Activated CD4-positive, alpha-beta T cell treated with anti-CD3 and anti-CD28 coated beads, Interleukin-10, Interleukin-2, amounts not matched to agents 100 ng/mL and 50 ng/mL, durations not matched to agents 16 hours and 8 hours (primary cell): ENCODE results near the gene SMIM35.

ENCODE experiments used
- DNase-seq: peaks from one replicate; pipeline ENCODE4 v3.0.0-alpha.2; 2020

Gene SMIM35

GRCh38 chr11:118057251-118058145, 29.3 kb downstream of the SMIM35 start:
- DNase-seq = no peak

- no peak for DNase-seq
Measured at GRCh38 chr11:118056806-118057205, 30.0 kb downstream of the SMIM35 start.

- DNase-seq = no peak
Measured at GRCh38 chr11:118055966-118056365, 30.8 kb downstream of the SMIM35 start.

- no peak for DNase-seq
Measured at GRCh38 chr11:118054712-118055640, 31.8 kb downstream of the SMIM35 start.

GRCh38 chr11:118052581-118053206, 34.1 kb downstream of the SMIM35 start:
- DNase-seq = no peak

- DNase-seq = peak; percentile 78
Measured at GRCh38 chr11:118051611-118052461, 34.9 kb downstream of the SMIM35 start.

- DNase-seq = no peak
Measured at GRCh38 chr11:118051136-118051610, 35.6 kb downstream of the SMIM35 start.

GRCh38 chr11:118050208-118050891, 36.4 kb downstream of the SMIM35 start:
- DNase-seq = no peak

- DNase-seq = no peak
Measured at GRCh38 chr11:118049771-118050170, 37.0 kb downstream of the SMIM35 start.

- peak; percentile 33 for DNase-seq
Measured at GRCh38 chr11:118048472-118049370, 38.0 kb downstream of the SMIM35 start.

- no peak for DNase-seq
Measured at GRCh38 chr11:118047749-118048148, 39.0 kb downstream of the SMIM35 start.

- DNase-seq = peak; percentile 46
Measured at GRCh38 chr11:118046964-118047700, 39.6 kb downstream of the SMIM35 start.

GRCh38 chr11:118046051-118046963, 40.5 kb downstream of the SMIM35 start:
- peak; percentile 69 for DNase-seq

GRCh38 chr11:118045191-118045590, 41.6 kb downstream of the SMIM35 start:
- no peak for DNase-seq

GRCh38 chr11:118042796-118043195, 44.0 kb downstream of the SMIM35 start:
- DNase-seq = no peak

- no peak for DNase-seq
Measured at GRCh38 chr11:118042141-118042540, 44.6 kb downstream of the SMIM35 start.

GRCh38 chr11:118033443-118033842, 53.3 kb downstream of the SMIM35 start:
- DNase-seq = peak; percentile 76

GRCh38 chr11:118028626-118029025, 58.1 kb downstream of the SMIM35 start:
- DNase-seq = no peak
